ENCODE data around the gene ORM1.

Gene ORM1

DNA sequence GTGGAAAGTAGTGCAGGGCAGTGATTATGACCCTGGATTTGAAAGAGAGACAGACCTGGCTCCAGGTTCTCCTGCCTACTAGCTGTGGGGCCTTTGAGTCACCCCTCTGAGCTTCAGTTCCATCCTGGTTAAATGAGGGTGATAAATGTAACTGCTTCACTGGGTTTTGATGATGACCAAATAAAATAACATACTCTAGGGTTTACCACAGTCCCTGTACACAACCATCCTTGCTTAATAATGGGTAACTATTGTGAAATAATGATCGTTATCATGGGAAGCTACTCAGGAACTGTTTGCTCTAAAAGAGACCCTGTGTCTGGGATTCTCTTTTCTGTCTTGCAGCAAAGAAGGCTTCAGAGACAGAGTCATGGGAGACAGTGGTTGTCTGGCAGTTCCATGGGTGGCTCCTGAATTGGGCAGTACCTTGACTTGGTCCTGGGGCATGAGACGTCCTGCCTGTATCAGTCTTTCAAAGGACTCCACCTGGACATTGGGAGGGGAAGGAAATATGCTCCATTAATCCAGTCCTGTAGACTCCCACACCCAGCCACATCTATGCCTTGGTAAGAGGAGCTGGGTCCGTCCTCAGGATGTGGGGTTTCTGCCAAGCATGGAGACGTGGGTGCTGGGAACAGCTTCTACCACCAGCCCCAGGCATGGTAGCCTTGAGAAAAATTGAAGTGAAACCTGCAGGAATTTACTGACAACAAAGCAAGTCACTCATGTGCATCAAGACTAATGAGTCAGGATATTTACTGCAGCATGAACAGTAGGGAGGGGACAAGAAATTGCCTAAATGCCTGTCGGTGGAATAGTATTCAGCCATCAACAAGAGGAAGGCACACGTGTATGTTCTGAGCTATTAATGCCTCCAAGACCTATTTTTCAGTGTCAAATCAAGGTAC, 41.5 kb downstream of the ORM1 start:
- DNase-seq, result no peak

DNA sequence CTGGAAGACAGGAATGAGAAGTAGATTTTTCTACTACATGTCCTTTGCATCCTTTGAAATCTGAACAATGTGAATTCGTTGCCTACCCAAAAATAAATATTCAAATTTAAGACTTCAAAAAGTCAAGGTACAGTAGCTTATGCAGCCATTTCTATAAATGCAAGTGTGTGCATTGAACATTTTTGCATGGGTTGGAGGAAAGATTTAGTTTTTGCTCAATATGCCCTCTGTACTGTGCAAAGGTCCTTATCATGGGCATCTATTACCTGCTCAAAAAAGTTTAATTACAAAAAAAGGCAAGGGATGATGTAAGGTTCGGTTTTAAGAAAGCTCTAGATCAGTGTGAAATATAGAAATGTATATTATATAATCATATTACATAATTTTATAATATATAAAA, 42.3 kb downstream of the ORM1 start:
- DNase-seq, result no peak

DNA sequence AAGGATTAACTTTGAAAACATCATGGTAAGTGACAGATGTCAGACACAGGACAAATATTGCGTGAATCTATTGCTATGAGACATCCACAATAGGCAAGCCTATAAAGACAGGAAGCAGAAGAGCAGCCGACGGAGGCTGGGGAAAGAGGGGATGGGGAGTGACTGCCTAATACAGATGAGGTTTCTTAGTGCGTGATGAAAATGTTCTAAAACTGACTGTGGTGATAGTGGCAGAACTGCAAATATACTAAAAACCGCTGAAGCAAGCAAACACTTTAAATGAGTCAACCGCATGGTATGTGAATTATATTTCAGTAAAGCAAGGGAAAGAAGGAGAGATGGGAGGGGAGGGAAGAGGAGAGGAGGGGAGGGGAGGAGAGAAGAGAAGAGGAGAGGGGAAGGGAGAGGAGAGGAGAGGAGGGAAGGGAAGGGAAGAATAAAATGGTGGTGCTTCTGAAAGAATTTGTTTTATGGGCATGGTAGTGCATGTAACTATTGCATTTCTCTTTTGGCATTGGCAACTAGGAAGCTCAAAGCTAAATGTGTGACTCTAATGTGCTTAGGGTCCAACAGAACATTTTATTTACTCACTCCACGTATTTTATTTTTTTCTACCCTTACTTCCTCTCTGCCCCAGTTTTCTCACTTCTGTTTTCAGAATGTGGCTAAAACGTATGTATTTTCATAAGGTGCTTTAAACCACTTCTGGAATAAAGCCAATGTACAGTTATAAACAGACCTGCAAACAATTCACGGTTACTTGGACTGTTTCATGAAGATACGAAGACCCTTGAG, 43.6 kb downstream of the ORM1 start:
- no peak for DNase-seq

DNA sequence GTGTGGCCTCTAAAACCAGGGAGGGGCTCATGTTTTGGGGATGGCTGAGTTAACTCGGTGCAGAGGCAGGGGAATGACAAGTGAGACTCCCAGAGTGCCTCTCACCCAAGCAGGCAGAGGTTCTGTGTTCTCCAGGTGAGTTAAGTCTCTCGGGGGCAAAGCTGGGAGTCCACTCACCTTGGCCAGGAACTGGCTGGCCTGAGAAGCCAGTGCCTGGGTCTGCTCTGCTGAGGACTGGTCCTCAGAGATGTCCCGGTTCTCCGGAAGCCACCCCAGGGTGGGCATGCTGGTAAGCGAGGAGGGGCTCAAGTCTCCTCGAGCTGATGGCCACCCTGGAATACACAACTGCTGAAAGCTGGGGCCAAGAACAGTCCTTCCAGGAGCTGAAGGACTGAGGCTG, 44.5 kb downstream of the ORM1 start:
- no peak for DNase-seq

DNA sequence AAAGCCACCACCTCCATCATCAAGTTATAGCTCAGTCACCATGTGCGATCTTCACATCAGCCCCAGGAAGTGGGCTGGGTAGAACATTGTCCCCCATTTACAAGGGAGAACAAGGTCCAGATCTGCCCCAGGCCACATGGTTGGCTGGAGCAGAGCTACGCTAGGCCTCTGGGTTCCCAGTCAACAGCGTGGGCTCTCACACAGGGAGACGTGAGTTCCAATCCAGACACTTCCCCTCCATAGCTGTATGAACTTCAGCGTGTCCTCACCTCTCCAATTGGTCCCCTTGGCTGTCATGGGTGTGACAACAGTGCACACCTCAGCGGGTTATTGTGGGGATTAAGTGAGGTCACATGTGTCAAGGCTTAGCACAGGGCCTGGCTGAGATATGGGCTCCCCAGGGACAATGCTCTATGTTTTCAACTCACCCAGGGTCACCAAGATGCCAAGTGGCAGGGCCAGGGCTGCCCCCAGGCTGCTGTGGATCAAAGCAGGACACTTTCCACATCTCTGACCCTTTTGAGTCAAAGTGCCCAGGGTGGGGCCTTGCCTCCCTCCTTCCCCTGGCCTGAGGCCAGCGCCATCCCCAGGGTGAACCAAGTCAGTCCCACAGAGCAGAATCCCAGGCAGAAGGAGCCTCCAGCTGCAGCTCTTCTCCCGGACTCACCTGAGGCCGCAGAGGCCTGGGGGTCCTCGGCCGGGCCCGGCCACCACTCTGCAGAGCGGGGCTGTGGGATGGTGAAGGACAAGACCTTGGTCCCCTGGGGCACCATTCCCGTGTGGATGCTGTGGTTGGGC, 45.1 kb downstream of the ORM1 start:
- no peak for DNase-seq

DNA sequence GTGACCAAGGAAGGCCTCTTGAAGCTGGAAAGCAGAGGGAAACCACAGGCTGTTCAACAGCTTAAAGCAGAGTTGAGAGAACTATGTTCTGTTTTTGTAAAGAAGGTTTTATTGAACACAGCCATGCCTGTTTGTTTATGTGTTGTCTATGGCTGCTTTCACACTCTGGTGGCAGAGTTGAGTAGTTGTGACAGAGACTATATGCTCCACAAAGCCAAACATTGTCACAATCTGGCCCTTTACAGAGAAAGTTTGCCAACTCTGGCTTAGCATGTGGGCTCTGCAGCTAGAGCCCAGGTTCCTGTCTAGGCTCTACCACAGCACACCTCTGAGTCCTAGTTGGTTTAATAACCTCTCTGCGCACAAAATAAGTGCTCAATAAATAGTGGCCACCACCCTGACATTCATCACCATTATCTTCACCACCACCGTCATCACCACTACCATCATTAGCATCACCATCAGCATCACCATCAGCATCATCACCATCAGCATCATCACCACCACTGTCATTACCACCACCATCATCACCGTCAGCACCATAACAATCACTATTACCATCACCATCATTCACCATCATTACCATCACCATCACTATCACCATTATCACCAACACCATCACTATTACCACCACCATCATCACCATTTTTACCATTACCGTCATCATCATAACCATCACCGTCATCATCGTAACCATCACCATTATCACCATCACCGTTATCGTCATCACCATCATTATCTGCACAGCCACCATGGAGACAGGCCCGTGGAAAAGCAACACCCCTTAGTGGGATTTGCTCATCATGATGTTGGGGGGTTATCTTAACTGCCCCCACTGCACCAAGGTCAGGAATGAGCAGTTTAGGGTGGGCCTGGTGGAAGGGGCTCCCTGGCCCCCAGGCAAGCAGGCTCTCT, 46.6 kb downstream of the ORM1 start:
- no peak for DNase-seq

- peak in 16 of 51 donors; percentile 17 to 94 (median 32) for DNase-seq
Measured at GRCh38 chr9:114370251-114370967, 47.5 kb downstream of the ORM1 start.

GRCh38 chr9:114370968-114371320, 48.0 kb downstream of the ORM1 start:
- peak in 45 of 51 donors; percentile 13 to 94 (median 73) for DNase-seq

- no peak for DNase-seq
Measured at GRCh38 chr9:114371343-114371944, 48.5 kb downstream of the ORM1 start.

DNA sequence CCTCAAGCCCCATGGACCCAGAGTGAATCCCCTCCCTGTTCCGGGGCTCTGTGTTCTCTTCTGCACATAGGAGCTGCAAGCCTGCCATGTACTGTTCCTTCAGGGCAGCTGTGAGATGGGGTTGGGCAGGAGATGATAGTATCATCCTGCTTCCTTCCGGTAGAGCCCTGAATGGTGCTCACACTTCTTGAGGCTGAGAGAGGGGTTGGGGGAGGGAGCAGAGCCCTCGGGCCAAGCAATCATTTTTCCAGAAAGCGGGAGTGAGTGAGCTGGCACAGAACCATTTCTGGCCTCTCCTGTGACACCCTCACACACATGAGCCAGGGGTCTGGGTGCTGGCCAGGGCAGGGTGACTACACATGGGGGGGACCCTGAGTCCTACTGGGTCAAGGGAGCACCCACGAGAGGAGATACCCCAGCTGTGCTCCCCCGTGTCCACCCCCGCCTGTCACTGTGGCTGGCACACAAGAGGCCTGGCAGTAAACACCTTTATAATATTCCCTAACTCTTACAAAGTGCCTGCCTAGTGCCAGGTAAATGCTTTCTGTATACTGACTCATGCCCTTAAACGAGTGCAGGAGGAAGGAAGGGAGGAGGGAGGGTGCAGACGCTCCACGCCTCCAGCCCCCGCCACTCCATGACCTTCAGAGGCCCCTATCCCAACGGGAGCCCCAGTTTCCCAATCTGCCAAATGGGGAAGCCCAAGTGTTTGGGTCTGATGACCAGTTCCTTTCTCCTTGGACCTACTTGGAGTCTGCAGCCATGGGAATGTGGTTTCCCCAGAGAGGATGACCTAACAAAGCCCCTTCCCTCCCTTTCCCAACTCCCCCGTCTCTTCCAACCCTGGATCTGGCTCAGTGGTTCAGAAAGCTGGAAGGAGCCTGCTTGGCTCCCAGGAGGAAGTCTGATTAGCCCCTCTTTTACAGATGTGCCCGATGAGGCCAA, 49.3 kb downstream of the ORM1 start:
- peak in 5 of 51 donors; percentile 9 to 41 (median 31) for DNase-seq

DNA sequence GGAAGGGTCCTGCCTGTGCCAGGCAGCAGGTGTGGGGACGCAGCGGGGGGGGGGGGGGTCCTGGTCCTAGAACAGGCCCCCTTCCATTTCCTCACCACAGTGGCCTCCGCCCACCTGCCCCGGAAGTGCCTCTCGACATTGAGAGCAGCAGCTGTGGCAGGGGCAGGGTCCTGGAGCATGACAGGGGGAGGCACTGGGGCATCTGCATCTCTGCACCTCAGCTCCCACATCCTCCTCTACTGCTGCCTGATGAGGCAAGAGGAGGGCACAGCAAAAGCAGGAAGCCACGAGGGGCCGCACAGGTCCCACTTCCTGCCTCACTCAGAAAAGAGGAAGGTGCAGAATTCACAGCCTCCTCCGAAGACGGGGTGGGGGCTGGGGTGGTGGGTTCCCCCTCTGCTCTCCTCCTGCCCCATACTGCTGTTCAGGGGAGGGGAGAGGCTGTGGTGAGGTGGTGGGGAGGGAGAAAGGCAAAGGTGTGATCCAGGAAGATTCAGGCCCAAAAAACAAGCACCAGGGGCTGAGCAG, 50.1 kb downstream of the ORM1 start:
- peak in 22 of 51 donors; percentile 17 to 61 (median 34) for DNase-seq

DNA sequence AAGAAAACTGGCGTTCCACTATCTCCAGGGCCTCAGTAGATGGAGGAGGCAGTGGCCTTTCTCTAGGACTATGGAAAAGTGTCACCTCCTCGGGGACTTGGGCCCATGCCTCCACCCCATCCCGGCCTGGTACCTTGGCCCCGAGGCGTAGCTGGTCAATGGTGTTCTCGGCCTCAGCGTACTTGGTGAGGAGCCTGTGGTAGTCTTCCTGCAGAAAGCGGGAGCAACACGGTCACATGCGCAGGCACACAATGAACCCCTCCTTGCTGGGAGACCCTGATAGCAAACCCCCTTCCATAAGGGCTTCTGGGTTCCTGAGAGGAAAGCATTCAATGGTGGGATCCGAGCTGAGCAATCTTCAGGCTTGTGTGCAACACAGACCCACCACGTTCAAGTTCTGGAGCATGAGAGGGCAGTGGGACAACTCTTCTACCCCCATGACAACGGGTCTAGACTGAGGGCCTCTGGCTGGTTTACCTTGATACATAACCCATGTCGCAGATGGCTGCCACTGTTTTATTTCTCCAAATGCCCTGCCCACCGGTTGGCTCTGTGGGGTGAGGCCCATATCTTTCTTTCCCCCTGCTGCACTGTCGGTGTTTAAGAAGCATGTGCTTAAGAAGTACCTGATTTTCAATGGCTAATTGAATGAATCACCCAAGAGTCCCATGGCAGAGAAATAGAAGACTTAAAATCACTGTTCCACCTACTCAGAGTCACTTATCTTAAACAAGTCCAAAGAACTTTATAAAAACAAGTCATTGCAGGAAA, 51.2 kb downstream of the ORM1 start:
- DNase-seq, result no peak

DNA sequence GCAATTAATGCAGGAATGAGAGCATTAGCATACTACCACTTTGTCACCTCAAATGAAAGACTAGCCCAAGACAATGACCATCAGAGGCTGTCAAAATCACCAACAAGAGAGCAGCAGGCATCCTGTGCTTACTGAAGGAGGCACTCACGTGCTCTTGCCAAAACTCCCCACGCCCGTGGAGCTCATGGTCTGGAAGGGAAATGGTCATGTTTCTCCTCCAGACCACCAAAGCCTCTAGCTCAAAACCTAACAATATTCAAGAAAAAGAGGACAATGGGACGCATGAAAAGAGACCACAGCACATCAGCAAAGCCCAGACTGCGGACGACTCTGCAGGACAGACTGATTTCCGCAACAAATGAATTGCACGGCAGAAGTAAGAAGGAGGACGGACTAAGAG, 52.0 kb downstream of the ORM1 start:
- no peak for DNase-seq

DNA sequence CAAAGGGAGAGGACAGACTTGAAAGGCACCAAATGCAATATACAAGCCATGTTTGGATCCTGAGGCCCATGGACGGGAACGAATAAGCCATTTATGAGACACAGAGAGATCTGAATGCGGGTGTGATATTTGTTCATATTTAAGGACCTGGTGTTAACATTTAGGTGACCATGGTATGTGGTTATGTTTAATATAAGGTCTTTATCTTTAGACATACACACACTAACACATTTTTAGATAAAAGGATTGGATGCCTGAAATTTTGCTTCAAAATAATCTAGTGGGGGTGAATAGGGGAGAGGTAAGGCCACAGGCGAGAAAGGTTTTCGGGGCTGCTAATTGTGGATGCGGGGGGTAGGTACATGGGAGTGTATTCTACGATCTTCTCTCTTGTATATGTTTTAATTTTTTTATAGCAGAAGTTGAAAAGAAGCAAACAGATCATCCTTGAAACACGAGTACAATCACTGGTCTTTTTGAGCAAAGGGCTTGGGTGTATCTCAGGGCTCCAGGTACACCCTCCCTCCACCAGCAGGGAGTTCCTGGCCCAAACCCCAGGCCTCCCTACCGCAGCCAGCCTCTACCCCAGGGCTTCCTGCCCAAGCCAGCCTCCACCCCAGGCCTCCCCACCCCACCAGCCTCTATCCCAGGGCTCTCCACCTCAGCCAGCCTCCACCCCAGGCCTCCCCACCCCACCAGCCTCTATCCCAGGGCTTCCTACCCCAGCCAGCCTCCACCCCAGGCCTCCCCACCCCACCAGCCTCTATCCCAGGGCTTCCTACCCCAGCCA, 52.7 kb downstream of the ORM1 start:
- DNase-seq, result no peak

Data from hypothalamus (tissue), 51 donors.